ENCODE results near the gene HNRNPU. TPM values are rescaled to one million over a fixed set of nuclear protein-coding genes. Genes with fewer than 3 reads are reported as not detected.
A peak's percentile ranks its signal among the peaks of the same experiment; 100 is the strongest.

The HNRNPU gene
- polyA plus RNA-seq, 1 donor from 2014 or later: 346 TPM

GRCh38 chr1:244834543-244835275, 29.6 kb downstream of the HNRNPU start:
- Histone ChIP-seq H2AFZ (ENCODE audit: low read depth, low read length) (peak overlapping the region; percentile 52), H3K9me3 (ENCODE audit: low read length) (no peaks in the 10 kb centered on the region), H3K9me2 (ENCODE audit: insufficient read depth, low read length) (no peaks in the 10 kb centered on the region), H3K9ac (ENCODE audit: low read length) (peak overlapping the region; percentile 98), H3K4me2 (ENCODE audit: low read length) (peak overlapping the region; percentile 77), H3K4me3 (ENCODE audit: low read length) (peak overlapping the region; percentile 79), H3F3A (ENCODE audit: insufficient read depth, low read length, poor library complexity, severe bottlenecking) (peaks cover 5% of the 10 kb centered on the region), H3K79me2 (replicated peaks; ENCODE audit: insufficient read depth, low read length) (peaks cover 41% of the 10 kb centered on the region), H3K27ac (ENCODE audit: low read length) (peak overlapping the region; percentile 95), H4K20me1 (ENCODE audit: insufficient read depth) (no peaks in the 10 kb centered on the region), H3K36me3 (ENCODE audit: insufficient read depth, low read length) (no peaks in the 10 kb centered on the region), H3K27me3 (ENCODE audit: insufficient read depth, low read depth, low read length) (no peaks in the 10 kb centered on the region)
- TF ChIP-seq POLR2AphosphoS5 (IDR thresholded peaks at IDR 0.05) (peak; percentile 70), SMC3 (conservative IDR thresholded peaks at IDR 0.05; ENCODE audit: poor library complexity) (no peak), RAD21 (conservative IDR thresholded peaks at IDR 0.05) (peak; percentile 6), MXI1 (conservative IDR thresholded peaks at IDR 0.05; ENCODE audit: poor library complexity, severe bottlenecking) (peak; percentile 88), EP300 (conservative IDR thresholded peaks at IDR 0.05; ENCODE audit: poor library complexity, severe bottlenecking) (peak; percentile 52), CTCF (IDR thresholded peaks at IDR 0.05; ENCODE audit: poor library complexity, severe bottlenecking) (no peak), TAF1 (IDR thresholded peaks at IDR 0.05; ENCODE audit: low read depth) (peak; percentile 78), EZH2 (IDR thresholded peaks at IDR 0.05; ENCODE audit: borderline replicate concordance, insufficient read depth, low read length, poor library complexity, severe bottlenecking) (no peak), REST (IDR thresholded peaks at IDR 0.05; ENCODE audit: borderline replicate concordance) (peak; percentile 52)

GRCh38 chr1:244833734-244834542, 30.4 kb downstream of the HNRNPU start:
- H3K79me2 ChIP-seq (replicated peaks; ENCODE audit: insufficient read depth, low read length): peaks cover 34% of the 10 kb centered on the region
- H4K20me1 ChIP-seq (ENCODE audit: insufficient read depth): no peaks in the 10 kb centered on the region
- peak overlapping the region; percentile 79 for H3K4me3 ChIP-seq (ENCODE audit: low read length)
- peak overlapping the region; percentile 70 for H2AFZ ChIP-seq (ENCODE audit: low read depth, low read length)
- peak overlapping the region; percentile 98 for H3K9ac ChIP-seq (ENCODE audit: low read length)
- peak; percentile 50 for TF ChIP-seq POLR2AphosphoS5 (IDR thresholded peaks at IDR 0.05)
- peak; percentile 42 for TF ChIP-seq REST (IDR thresholded peaks at IDR 0.05; ENCODE audit: borderline replicate concordance)
- peak; percentile 46 for TF ChIP-seq CTCF (IDR thresholded peaks at IDR 0.05; ENCODE audit: poor library complexity, severe bottlenecking)
- TF ChIP-seq RAD21 (conservative IDR thresholded peaks at IDR 0.05): peak; percentile 13
- no peak for TF ChIP-seq EP300 (conservative IDR thresholded peaks at IDR 0.05; ENCODE audit: poor library complexity, severe bottlenecking)
- no peak for TF ChIP-seq SMC3 (conservative IDR thresholded peaks at IDR 0.05; ENCODE audit: poor library complexity)
- H3K9me3 ChIP-seq (ENCODE audit: low read length): no peaks in the 10 kb centered on the region
- no peaks in the 10 kb centered on the region for H3K27me3 ChIP-seq (ENCODE audit: insufficient read depth, low read depth, low read length)
- peaks cover 5% of the 10 kb centered on the region for H3F3A ChIP-seq (ENCODE audit: insufficient read depth, low read length, poor library complexity, severe bottlenecking)
- no peaks in the 10 kb centered on the region for H3K36me3 ChIP-seq (ENCODE audit: insufficient read depth, low read length)
- peak overlapping the region; percentile 77 for H3K4me2 ChIP-seq (ENCODE audit: low read length)
- H3K9me2 ChIP-seq (ENCODE audit: insufficient read depth, low read length): no peaks in the 10 kb centered on the region
- peak overlapping the region; percentile 95 for H3K27ac ChIP-seq (ENCODE audit: low read length)

Data from neural cell (in vitro differentiated cells).